Uterus (tissue), 2 donors: ENCODE results near the gene DET1.

Experiments
- POLR2A ChIP-seq, 2 donors: fragments of 450-650 bp; IDR thresholded peaks; one replicate each; pipeline ENCODE4 v1.6.1; 2016; ENCODE audit warnings: antibody characterized with exemption in 2 of 2, mild to moderate bottlenecking in 1 of 2, moderate library complexity in 1 of 2
- TF ChIP-seq, protein P1 (sequence below), 4 experiments: fragments of 200-600 bp in 2 of 4; fragments of 450-650 bp in 2 of 4; sonication (generic) in 2 of 4; IDR thresholded peaks; one replicate each; pipeline ENCODE4 v1.5.1; 2016 to 2019; ENCODE audit warnings: antibody characterized with exemption in 4 of 4, mild to moderate bottlenecking in 2 of 4, moderate library complexity in 1 of 4

DNA sequence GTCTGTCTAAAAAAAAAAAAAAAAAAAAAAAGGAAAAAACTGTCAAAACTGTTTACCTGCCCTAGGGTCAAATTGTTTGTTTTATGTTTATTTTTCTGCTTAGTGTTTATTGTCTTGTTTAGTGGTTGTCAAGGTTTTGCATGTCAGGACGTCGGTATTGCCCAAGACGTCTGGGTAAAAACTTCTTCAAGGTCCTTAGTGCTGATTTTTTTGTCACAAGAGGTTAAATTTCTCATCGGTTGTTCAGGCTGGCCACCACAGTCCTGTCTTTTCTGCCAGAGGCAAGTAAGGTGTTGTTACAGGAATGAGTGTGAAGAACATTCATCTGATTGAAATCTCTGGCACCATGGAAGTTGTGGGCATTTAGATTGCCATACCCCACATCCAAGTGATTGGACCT is 7.0 kb downstream of the DET1 start:
- TF ChIP-seq, protein P1, sequence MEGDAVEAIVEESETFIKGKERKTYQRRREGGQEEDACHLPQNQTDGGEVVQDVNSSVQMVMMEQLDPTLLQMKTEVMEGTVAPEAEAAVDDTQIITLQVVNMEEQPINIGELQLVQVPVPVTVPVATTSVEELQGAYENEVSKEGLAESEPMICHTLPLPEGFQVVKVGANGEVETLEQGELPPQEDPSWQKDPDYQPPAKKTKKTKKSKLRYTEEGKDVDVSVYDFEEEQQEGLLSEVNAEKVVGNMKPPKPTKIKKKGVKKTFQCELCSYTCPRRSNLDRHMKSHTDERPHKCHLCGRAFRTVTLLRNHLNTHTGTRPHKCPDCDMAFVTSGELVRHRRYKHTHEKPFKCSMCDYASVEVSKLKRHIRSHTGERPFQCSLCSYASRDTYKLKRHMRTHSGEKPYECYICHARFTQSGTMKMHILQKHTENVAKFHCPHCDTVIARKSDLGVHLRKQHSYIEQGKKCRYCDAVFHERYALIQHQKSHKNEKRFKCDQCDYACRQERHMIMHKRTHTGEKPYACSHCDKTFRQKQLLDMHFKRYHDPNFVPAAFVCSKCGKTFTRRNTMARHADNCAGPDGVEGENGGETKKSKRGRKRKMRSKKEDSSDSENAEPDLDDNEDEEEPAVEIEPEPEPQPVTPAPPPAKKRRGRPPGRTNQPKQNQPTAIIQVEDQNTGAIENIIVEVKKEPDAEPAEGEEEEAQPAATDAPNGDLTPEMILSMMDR (IDR thresholded peaks at IDR 0.05) = no peak
- TF ChIP-seq POLR2A (IDR thresholded peaks at IDR 0.05) = no peak
